Measurements from ENCODE around the gene PLEKHN1.

PLEKHN1 gene

GRCh38 chr1:931380-932172, 34.7 kb upstream of the PLEKHN1 start (continued):
- TF ChIP-seq HIC1 (tag by site-specific recombination; IDR thresholded peaks at IDR 0.05) (0 out of 2 replicates have a peak, but pooled peaks have one; percentile 57), ZNF658 (tag by site-specific recombination; IDR thresholded peaks at IDR 0.05) (no peak), ZNF701 (tag by site-specific recombination; IDR thresholded peaks at IDR 0.05) (no peak), ZBTB44 (tag by site-specific recombination; IDR thresholded peaks at IDR 0.05) (0 out of 2 replicates have a peak, but pooled peaks have one; percentile 33), ZNF302 (tag by site-specific recombination; IDR thresholded peaks at IDR 0.05; ENCODE audit: low read depth) (no peak), ZNF341 (tag by site-specific recombination; IDR thresholded peaks at IDR 0.05; ENCODE audit: low read depth) (peak; percentile 47), ZSCAN30 (tag by site-specific recombination; IDR thresholded peaks at IDR 0.05) (no peak), SALL2 (tag by site-specific recombination; IDR thresholded peaks at IDR 0.05; ENCODE audit: borderline replicate concordance) (no peak), ZNF473 (tag by site-specific recombination; IDR thresholded peaks at IDR 0.05) (no peak)

GRCh38 chr1:932173-932510, 34.1 kb upstream of the PLEKHN1 start:
- H3K36me3 ChIP-seq (ENCODE audit: control insufficient read depth in 2 of 2, insufficient read depth in 1 of 2, low read length in 2 of 2), result peaks cover 0 to 58% of the 10 kb centered on the region in 2 experiments; a peak in 1 of 3 replicates
- no peak overlapping the region for H3K4me3 ChIP-seq (ENCODE audit: low read depth, low read length)
- peak overlapping the region; percentile 82 for H3K27ac ChIP-seq (ENCODE audit: extremely low read depth, low read depth, low read length)
- POLR2A ChIA-PET, result interaction anchor here (1.2 to 6.5 kb wide), 3 partner anchors 10 to 21 kb away, joined by 3 to 111 read pairs (median 14); no protein-coding TSS in a partner anchor
- CTCF ChIA-PET, result interaction anchor here (0.6 to 2.7 kb wide), 4 partner anchors 8 to 282 kb away, joined by 3 to 16 read pairs (median 4); no protein-coding TSS in a partner anchor
- H3K4me1 ChIP-seq (ENCODE audit: control insufficient read depth, insufficient read depth, low read length), result peaks cover 27% of the 10 kb centered on the region
- H3K9me3 ChIP-seq (ENCODE audit: control insufficient read depth, insufficient read depth, low read depth, low read length), result no peaks in the 10 kb centered on the region
- TF ChIP-seq ZNF398 (tag by site-specific recombination; IDR thresholded peaks at IDR 0.05), result no peak
- TF ChIP-seq ZNF335 (tag by site-specific recombination; conservative IDR thresholded peaks at IDR 0.05), result peak; percentile 67
- no peak for TF ChIP-seq ZNF548 (tag by site-specific recombination; IDR thresholded peaks at IDR 0.05)
- TF ChIP-seq ZBTB10 (tag by site-specific recombination; IDR thresholded peaks at IDR 0.05), result no peak; the same call in 1 of the 2 replicates
- TF ChIP-seq ZNF221 (tag by site-specific recombination; IDR thresholded peaks at IDR 0.05; ENCODE audit: borderline replicate concordance), result no peak
- no peak for TF ChIP-seq ZFP37 (tag by site-specific recombination; IDR thresholded peaks at IDR 0.05)
- no peak for TF ChIP-seq PRDM6 (tag by site-specific recombination; IDR thresholded peaks at IDR 0.05)
- no peak for TF ChIP-seq ZSCAN5A (tag by site-specific recombination; IDR thresholded peaks at IDR 0.05)
- no peak for TF ChIP-seq OSR2 (tag by site-specific recombination; IDR thresholded peaks at IDR 0.05)
- TF ChIP-seq MYNN (tag by site-specific recombination; IDR thresholded peaks at IDR 0.05; ENCODE audit: borderline replicate concordance), result no peak
- no peak for TF ChIP-seq ZNF645 (tag by site-specific recombination; IDR thresholded peaks at IDR 0.05)
- no peak for TF ChIP-seq REPIN1 (tag by site-specific recombination; IDR thresholded peaks at IDR 0.05; ENCODE audit: low read depth)
- TF ChIP-seq TRIM28 (IDR thresholded peaks at IDR 0.05; ENCODE audit: borderline replicate concordance, low read length), result no peak
- TF ChIP-seq ZNF654 (tag by site-specific recombination; IDR thresholded peaks at IDR 0.05; ENCODE audit: low read depth), result no peak

All from HEK293 (cell line).